ENCODE data around the gene IFT20.
A peak's percentile ranks its signal among the peaks of the same experiment; 100 is the strongest.

IFT20 gene

DNA sequence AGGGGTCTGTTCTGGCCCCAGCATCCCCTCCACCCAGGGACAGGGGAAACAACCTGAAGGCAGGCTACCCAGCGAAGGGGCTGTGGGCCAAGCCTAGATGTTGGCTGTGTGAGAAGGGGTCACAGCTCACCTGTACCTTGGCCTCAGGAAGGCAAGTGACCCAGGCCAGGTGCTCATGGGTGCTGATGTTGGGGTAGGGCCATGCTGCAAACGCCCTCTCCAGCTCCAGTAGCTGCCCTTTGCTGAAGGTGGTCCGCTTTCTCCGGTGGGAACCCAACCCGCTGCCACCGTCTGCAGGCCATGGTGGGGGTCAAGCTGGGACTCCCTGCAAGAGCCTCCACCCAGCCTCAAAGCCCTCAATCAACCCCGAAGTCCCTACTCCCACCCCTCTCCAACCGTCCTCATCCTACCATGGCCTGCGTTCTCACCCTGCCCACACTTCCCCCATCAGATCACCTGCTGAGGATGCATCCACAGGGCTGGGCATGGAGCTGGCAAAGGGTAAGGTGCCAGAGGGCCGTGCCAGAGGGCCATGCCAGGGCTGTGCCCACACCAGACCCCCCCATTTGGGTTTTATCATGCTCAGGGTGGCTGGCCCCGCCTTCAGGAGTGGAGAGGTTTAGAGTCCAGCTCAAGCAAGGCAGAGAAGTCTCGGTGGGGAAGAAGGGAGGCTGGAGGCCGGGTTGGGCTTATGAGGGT, 29.5 kb upstream of the IFT20 start, which contains the start of gene SEBOX:
SEBOX (minus strand) TSS at position 535 of the 699 bp plus-strand sequence; CDS start at position 487, 48 bp downstream.
- TF ChIP-seq, protein P1, sequence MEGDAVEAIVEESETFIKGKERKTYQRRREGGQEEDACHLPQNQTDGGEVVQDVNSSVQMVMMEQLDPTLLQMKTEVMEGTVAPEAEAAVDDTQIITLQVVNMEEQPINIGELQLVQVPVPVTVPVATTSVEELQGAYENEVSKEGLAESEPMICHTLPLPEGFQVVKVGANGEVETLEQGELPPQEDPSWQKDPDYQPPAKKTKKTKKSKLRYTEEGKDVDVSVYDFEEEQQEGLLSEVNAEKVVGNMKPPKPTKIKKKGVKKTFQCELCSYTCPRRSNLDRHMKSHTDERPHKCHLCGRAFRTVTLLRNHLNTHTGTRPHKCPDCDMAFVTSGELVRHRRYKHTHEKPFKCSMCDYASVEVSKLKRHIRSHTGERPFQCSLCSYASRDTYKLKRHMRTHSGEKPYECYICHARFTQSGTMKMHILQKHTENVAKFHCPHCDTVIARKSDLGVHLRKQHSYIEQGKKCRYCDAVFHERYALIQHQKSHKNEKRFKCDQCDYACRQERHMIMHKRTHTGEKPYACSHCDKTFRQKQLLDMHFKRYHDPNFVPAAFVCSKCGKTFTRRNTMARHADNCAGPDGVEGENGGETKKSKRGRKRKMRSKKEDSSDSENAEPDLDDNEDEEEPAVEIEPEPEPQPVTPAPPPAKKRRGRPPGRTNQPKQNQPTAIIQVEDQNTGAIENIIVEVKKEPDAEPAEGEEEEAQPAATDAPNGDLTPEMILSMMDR (IDR thresholded peaks at IDR 0.05): no peak
- no peak within 1 kb of the TSS for H3K4me2 ChIP-seq (ENCODE audit: low read length)
- H3K4me3 ChIP-seq (ENCODE audit: low read depth, low read length): no peak within 1 kb of the TSS
- no peaks in the 10 kb centered on the region for H3K4me1 ChIP-seq
- H3K27me3 ChIP-seq (ENCODE audit: control insufficient read depth, insufficient read depth, low read length): no peaks in the 10 kb centered on the region
- H3K9me3 ChIP-seq (ENCODE audit: control insufficient read depth, low read length): no peaks in the 10 kb centered on the region
- no peaks in the 10 kb centered on the region for H3K79me2 ChIP-seq
- no peaks in the 10 kb centered on the region for H3K36me3 ChIP-seq (ENCODE audit: control insufficient read depth, insufficient read depth, low read length)
- no peak within 1 kb of the TSS for H3K9ac ChIP-seq
- H3K27ac ChIP-seq: no peak within 1 kb of the TSS
- no peak within 1 kb of the TSS for H2AFZ ChIP-seq

DNA sequence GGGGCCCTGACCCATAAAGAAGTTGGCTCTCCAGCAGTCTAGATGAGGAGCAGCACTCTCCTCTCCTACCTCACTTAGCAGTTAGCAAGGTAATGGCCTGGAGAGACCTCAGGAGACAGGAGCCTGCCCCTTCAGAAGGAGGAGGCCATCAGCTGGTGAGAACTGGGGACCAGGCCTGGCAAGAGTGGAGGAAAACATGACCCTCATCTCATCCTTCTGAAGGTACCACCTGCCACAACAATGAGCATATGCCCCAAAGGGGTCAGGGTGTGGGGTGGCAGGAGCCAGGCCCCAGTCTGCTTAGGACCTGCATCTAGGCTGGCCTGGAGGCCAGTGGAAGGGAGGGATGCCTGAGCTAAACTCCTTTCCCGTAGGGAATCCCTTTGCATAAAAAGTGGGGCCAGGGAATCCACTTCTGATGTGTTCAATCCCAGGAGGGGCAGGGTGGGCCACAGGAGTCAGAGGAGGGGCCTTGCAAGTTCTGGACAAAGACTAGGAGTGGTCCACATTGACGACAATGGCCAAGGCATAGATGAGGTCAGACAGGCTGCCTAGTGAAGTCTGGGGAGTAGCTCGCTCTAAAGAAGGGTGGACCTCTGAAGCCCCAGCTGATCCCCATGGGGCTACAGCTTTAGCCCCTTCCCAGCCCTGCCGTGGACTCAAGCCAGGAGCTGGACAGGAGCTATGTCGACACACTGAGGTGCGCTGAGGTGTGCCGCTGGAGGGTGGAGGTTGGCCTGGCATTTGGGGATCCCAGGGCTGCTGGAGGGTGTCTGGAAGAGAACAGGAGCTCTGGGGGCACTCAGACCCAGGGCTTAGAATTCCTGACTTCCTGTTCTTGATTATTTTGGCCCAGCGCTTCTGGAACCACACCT, 28.7 kb upstream of the IFT20 start:
- Histone ChIP-seq H3K9me3 (ENCODE audit: control insufficient read depth, low read length) (no peaks in the 10 kb centered on the region), H3K36me3 (ENCODE audit: control insufficient read depth, insufficient read depth, low read length) (no peaks in the 10 kb centered on the region), H3K4me1 (no peaks in the 10 kb centered on the region), H3K4me3 (ENCODE audit: low read depth, low read length) (no peak overlapping the region), H3K27ac (no peak overlapping the region), H3K27me3 (ENCODE audit: control insufficient read depth, insufficient read depth, low read length) (no peaks in the 10 kb centered on the region), H3K4me2 (ENCODE audit: low read length) (no peak overlapping the region), H3K9ac (no peak overlapping the region), H2AFZ (no peak overlapping the region), H3K79me2 (no peaks in the 10 kb centered on the region)
- TF ChIP-seq, protein P1 (IDR thresholded peaks at IDR 0.05): no peak

DNA sequence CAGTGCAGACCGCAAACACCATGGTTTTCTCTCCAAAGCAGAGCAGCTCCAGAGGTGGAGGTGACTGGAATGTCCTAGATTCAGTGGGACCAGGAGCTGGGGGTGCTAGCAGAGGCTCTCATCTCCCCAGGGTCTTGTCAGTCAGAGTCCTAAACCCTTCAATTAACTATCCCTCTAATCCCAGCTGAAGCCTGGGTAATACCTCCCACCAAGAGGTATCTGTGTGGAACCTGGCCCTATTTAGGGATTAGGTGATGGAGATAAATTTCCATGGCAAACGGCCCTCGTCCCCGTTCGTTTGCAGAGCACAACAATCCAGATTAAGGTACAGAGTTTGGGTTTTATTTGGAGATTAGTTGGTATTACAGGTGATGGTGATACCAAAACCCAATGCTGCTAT, 27.9 kb upstream of the IFT20 start:
- Histone ChIP-seq H3K27ac (no peak overlapping the region), H3K4me1 (peaks cover 6% of the 10 kb centered on the region)

DNA sequence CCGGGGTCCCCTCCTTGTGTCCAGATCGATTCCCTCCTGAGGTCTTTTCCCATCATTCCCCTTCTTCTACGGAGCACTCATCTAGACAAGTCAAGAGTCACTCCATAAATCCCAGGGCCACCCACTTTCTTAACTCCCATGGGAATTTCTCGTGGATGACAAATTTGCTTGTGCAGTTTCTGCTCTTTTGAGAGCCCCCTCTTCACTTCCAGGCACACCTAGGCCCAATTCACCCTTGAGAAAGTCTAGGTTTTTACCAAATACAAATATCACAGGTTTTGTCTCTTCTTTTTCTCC, 22.6 kb upstream of the IFT20 start:
- Histone ChIP-seq H3K4me2 (ENCODE audit: low read length) (peak overlapping the region; percentile 96), H3K4me1 (peaks cover 15% of the 10 kb centered on the region), H3K27me3 (ENCODE audit: control insufficient read depth, insufficient read depth, low read length) (no peaks in the 10 kb centered on the region), H3K79me2 (peaks cover 15% of the 10 kb centered on the region), H3K9ac (peak overlapping the region; percentile 21), H3K36me3 (ENCODE audit: control insufficient read depth, insufficient read depth, low read length) (no peaks in the 10 kb centered on the region), H2AFZ (peak overlapping the region; percentile 87), H3K27ac (peak overlapping the region; percentile 66), H3K9me3 (ENCODE audit: control insufficient read depth, low read length) (no peaks in the 10 kb centered on the region), H3K4me3 (ENCODE audit: low read depth, low read length) (peak overlapping the region; percentile 90)
- TF ChIP-seq, protein P1 (IDR thresholded peaks at IDR 0.05): no peak

More for the DNA sequence above, 27.9 kb upstream of the IFT20 start:
- Histone ChIP-seq H3K9me3 (ENCODE audit: control insufficient read depth, low read length) (no peaks in the 10 kb centered on the region), H3K9ac (no peak overlapping the region), H3K79me2 (peaks cover 3% of the 10 kb centered on the region), H3K36me3 (ENCODE audit: control insufficient read depth, insufficient read depth, low read length) (no peaks in the 10 kb centered on the region), H3K4me2 (ENCODE audit: low read length) (no peak overlapping the region), H2AFZ (no peak overlapping the region), H3K27me3 (ENCODE audit: control insufficient read depth, insufficient read depth, low read length) (no peaks in the 10 kb centered on the region), H3K4me3 (ENCODE audit: low read depth, low read length) (no peak overlapping the region)
- TF ChIP-seq, protein P1 (IDR thresholded peaks at IDR 0.05): no peak
